ENCODE data around the gene SLC12A5.

- TF ChIP-seq CTCF (IDR thresholded peaks at IDR 0.05), result no peak
- TF ChIP-seq EP300 (IDR thresholded peaks at IDR 0.05), result no peak
These were observed 21.9 kb downstream of the SLC12A5 start for GRCh38 chr20:46050885-46051284.

Measured in stomach (tissue), 4 donors.